SW480 (cell line): Measurements from ENCODE around the gene MED12L.
"Not testable (repeated sequence)": the region's sequence is repeated elsewhere in the genome, so short reads cannot be mapped to it uniquely, and the experiment has no call there.

Source experiments
- DNase-seq: peaks from one replicate; pipeline ENCODE4 v3.0.0-alpha.2; 2016; ENCODE audit warnings: low spot score

The MED12L gene

DNA sequence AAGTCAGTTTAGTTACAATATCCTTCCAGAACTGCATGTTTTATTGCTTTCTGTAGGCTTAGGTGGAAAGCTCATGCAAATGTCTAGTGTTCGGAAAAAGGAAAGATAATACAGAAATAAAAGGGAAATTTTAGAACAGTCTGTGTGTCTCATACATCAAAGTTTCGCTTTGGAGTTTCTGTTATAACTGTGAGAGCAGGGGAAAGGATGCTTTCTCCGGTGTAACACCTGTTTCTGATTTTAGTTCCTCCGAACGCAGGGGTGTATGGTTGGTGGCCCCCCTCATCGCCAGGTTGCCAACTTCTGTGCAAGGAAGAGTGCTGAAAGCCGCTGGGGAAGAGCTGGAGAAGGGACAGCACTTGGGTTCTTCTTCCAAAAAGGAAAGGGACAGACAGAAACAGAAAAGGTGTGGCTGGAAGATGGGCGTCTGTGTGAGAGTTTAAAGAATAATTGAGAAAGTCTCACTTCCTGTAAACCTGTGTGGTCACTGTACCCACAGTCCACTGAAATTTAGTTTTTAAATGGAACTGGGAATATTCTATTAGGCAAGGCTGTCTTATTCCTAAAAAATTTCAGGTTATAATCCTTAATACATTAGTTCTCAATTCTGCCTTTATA is 292.4 kb downstream of the MED12L start:
- DNase-seq: no peak

DNA sequence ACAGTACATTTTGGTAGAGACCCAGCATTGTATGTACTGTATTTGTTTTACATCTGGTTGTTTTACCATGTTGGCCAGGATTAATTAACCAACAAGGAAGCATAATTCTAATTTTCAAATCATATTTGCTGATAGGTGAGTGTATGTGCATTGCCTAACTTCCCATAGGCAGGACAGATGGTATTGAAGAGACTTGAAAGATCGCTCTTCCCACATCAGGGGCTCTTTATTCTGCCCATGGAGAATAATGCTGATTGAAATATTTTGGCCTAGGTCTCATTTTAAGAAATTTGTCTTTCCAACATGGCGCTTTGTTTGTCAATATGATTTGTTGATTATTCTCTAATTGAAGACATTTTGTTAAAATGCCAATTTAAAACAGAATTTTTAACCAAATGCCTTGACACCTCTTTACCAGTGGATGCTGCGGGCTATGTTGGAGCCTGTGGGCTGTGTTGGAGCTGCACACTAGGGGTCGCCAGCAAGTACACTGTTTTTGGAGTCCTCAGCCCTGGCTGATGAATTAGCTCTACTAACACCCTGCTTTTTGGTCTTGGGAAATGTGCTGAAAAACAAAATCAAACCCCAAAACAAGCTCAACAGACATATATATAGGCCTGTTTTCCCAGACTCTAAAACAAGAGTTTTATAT is 293.7 kb downstream of the MED12L start:
- no peak for DNase-seq

DNA sequence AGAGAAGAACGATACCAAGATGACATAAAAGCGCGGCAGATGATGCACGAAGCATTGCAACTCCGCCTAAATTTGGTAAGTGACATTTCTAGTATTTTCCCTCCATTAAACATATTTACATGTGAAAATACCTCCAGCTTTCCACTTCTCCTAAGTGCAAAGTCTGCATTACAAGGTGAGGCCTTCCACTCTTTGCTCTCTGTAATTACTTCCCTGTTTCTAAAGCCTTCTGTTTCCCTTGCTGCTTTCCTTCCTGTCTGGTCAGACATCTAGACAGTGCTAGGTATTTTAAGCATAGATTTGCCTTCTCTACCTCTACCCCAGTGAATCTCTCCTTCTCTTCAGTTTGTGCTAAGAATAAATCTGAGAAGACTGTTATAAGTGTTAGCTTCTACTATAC is 297.2 kb downstream of the MED12L start:
- no peak for DNase-seq

DNA sequence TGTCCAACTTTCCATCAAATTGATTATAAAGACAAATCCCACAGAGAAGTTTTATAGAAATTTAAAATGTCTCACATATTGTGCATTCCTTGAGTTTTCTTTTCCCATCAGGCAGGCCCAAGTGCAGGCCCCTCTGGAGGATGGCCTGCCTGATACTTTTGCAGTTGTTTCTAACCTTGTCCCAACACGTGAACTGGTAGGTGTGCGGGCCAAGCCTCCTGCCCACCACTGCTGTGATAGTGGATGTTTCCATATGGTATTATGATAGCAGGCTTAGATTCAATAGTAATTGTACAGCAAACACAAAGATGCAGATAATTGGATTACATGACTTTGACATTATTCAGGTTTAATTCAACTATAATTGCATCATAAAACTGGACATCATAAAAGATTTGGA is 297.6 kb downstream of the MED12L start:
- DNase-seq: no peak

DNA sequence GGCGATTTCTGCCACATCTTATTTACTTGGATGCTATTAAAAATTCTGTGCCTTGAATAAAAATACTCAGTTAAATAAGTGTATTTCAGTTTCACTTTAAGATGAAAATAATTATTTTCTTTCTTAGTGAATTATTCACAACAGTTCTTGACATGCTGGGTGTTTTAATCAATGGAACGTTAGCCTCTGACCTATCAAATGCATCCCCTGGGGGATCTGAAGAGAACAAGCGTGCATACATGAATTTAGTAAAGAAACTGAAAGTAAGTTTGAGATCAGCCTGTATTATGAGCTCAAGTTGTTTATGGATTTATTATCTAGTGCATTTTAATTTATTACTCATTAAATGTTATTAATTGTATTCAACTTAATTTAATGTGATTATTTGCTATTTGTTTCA is 298.5 kb downstream of the MED12L start:
- DNase-seq: no peak

DNA sequence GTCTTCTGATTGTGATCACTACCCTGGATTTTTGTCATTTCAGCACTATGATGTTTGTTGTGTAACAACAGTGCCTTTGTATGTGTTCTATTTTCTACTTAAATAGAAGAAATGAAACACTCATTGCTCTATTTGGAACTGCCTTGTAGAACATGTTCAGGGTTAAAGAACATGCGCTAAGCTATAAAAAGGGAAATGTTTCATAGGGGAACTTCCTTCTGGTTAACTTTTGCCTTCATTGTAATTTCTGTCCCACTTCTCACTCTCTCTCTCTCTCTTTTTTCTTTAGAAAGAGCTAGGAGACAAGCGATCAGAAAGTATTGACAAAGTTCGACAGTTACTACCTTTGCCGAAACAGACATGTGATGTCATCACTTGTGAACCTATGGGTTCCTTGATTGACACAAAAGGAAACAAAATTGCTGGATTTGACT is 299.3 kb downstream of the MED12L start, which contains the start of gene P2RY12:
TSS of gene P2RY12 (minus strand) at position 13 of the 434 bp plus-strand sequence. CDS start 45,908 bp downstream, outside the sequence.
- DNase-seq: no peak

DNA sequence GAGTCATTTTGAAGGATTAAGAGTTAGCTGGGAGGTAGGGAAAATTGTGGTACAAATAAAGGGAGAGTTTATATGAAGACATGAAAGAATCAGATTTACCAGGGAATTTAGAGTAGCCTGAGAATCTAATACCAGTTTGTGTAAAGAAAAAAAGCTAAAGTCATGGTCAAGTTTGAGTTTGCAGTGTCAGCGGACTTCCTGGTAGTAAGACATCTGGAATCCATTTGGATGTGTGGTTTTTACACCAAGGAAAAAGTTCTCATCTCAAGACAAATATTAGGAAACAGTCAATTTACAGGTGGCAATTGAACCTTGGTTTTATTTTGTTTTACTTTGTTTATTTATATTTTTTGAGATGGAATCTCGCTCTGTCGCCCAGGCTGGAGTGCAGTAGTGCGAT is 300.6 kb downstream of the MED12L start:
- no peak for DNase-seq

DNA sequence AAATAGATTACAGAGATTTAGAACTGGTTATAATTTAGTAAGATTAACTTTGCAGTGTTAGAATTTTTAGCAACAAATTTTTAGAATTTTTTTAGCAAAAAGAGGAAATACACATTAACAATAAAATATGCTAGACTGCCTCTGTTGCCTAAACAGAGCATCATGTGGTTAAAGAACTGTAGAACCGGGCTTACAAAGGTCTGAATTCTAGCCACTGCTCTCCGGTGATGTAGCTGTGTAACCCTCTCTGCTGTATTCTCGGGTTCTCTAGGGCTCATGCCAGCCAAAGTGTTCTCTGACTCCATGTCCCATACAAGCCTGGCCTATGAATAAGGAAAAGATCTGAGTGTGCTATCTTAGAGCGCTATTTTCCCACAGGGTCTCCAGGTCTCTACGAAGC is 302.0 kb downstream of the MED12L start:
- no peak for DNase-seq

DNA sequence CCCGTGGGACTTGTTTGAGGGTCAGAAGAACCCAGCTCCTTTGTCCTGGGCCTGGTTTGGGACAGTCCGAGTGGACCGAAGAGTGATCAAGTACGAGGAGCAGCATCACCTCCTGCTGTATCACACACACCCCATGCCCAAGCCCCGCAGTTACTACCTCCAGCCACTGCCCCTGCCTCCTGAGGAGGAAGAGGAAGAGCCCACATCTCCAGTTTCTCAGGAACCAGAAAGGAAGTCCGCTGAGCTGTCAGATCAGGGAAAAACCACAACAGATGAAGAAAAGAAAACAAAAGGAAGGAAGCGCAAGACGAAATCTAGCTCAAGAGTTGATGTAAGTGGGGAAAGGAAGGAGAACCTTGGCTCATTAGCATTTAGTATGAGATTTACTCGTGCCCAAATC is 302.4 kb downstream of the MED12L start:
- no peak for DNase-seq

DNA sequence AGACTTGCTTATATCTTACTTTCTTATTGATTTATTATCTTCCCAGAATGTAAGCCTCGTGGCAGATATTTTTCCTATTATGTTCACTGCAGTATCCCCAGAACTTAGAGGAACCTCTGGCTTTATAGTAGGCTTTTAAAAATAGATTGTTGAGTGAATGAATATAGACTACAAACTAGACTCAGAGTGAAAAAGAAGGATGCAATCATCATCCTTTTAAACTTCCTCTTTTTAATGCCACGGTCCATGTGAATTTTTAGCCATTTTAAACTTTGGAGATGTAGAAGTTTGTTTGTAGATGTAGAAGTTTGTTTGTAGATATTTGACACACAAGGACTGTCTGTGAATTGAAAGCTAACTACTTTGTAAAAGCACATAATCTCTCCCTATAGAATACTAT is 306.3 kb downstream of the MED12L start:
- DNase-seq: no peak

DNA sequence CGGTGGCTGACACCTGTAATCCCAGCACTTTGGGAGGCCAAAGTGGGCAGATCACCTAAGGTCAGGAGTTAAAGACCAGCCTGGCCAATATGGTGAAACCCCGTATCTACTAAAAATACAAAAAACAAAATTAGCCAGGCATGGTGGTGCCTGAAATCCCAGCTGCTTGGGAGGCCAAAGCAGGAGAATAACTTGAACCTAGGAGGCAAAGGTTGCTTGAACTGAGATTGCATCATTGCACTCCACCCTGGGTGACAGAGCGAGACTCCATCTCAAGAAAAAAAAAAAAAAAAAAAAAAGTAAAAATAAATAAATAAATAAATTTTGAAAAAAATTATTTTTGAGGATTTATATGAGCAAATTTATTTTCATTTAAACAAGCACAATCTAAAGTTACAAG is 306.7 kb downstream of the MED12L start:
- not testable (repeated sequence) for DNase-seq

DNA sequence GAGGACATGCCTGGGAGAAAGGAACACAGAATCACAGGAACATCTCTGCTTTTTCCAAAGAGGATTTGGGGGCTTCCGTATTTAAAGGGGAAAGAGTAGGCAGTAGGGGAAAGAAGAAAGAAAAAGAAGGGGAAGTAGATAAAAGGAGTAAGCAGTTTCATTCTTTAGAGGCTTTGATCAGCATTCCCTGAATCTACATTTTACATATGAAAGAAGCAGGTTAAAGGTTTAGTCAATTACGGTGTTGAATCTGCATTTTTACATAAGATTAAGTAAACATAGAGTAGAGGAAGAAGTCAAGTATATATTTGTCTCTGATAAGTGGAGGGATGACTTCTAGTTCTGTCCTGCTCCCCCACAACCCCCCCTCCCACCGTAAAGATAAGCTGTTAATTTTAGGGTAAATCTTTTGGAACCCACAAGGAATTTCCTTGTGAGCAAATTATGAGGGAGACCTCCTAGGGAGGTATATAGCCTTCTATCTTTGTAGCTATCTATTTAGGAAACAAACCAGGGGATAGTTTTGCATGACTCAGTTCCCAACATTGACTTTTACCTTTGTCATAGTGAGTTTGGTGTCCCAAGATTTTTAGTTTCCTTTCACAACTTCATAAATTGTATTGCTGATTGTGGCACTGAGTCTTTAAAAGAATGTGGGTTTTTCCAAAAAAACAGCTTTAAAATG is 307.8 kb downstream of the MED12L start:
- no peak for DNase-seq

DNA sequence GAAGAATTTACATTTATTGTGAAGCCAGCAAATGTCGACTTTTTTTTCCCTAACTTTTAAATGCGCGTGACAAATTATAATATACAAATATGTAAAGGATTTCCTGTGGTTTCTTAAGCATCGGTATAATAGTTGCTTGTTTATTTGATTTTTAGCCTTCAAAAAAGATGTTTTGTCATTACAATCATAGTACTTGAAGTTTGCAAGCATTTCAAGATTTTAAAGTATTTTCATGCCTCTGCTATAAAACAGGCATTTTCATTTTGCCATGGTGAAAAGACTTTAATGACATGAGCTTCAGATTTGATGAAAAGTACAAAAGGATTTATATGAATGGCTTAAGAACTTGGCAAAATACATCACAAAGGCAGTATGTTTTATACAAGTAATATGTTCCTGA is 308.5 kb downstream of the MED12L start:
- DNase-seq: no peak

DNA sequence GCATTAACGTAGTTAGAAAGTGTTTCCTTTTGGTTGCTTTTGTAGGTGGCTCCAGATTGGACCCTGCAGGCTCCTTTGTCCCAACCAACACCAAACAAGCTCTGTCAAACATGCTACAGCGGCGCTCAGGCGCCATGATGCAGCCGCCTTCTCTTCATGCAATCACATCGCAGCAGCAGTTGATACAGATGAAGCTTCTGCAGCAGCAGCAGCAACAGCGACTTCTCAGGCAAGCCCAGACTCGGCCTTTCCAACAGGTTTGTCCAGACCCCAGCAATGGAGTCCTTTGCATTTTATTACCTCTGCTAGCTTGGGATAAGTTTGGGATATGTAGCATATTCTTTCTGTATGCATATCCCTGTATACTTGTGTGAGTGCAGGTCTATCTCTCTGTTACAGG is 309.1 kb downstream of the MED12L start:
- DNase-seq: no peak

DNA sequence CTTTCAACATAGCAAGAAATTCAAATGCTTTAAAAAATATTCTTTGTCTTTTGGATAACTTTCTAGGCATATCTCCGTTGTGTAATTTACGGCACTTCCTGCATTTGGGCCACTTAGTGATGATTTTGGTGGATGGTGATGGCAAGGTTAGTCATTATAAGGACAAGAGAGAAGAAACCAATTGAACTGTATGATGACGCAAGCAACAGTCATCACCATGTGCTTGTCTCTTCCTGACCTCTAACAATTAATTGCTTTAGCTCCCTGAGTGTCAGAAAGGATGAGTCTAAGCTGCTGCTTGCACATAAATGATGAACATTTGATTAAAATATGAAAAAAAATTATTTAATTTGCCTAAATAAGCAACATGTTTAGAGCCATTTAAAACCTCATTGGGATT is 310.3 kb downstream of the MED12L start:
- DNase-seq: no peak

DNA sequence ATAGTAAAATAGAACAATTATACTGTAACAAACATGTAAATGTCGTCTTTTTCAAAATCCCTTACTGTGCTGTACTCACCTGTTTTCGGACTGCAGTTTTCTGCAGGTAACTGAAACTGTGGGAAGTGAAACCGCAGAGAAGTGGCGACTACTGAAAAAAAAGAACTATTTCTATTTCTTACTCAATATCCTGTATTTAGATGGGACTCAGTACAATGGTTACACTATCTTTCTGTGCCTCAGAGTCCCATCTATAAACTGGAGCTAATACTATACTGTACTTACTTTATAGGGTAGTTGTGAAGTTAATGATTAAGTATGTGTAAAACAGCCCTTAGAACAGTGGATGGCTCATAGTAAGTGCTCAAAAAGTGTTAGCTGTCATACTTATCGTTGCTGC is 313.4 kb downstream of the MED12L start:
- DNase-seq: no peak

DNA sequence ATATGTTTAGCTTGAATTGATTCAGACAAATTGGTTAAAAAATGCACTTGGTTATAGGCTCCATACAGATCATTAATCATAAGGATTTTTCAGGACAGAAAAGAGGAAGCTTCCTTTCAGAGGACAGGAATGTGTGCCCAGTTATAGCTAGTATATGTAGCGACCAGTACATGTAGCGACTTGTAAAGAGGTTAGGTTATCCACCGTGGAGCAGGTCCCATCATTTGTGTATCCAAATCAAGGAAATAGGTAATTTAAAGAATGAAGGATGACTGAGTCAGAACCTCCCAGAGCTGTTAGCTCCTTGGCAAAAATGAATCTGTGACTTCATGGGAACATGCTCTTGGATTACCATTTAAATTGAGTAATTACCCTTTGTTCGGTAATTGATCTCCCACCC is 314.9 kb downstream of the MED12L start:
- no peak for DNase-seq

DNA sequence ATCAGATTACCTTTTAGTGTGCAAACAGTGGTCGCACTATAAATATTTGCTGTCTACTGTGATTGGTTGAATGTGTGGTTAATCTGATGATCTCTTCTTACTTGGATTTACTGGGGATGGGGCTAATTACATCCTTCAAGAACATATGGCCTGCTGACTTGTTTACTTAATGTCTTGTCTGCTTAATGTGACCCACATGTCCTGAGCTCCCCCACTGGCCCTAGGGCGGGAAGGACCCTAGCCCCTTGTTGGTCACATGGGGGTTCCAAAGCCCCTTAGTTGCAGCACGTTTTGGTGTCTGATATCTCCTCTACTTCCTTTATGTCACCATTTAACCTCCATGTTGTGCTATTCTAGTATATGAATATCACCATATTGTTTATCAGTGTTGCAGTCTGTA is 316.9 kb downstream of the MED12L start:
- no peak for DNase-seq

DNA sequence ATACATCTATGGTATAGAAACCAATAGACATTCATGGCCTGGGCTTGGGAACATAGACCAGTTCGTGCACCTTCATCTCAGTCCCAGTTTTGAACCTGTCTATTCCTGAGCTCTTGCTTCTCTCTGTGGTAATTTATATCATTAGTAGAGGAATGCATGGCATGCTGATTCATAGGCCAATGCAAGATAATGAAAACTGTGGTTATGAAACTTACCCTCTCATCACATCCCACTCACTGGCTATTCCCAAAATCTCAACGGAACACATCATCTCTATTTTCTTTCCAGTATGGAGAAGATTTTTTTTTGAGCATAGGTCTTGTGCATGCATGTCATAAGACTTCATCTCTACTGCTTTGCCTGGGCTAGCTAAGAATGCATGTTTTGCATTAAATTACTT is 317.8 kb downstream of the MED12L start:
- no peak for DNase-seq

DNA sequence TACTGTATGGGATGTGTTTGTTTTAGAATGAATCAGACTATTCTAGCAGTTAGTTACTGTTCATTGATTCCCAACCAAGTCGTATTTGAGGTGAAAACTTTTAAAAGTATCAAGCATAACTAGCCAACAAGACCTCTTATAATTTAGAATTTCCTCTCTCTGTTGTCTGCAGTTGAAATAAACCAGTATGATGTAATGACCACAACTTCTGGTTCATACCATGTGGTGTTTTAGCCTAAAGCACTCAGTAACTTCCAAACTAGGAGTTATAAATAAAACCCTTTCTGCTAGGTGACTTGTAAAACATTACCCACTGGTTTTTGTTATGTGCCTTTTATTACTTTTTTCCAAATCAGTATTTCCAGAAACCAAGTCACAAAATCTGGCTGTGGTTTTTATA is 318.9 kb downstream of the MED12L start:
- no peak for DNase-seq

DNA sequence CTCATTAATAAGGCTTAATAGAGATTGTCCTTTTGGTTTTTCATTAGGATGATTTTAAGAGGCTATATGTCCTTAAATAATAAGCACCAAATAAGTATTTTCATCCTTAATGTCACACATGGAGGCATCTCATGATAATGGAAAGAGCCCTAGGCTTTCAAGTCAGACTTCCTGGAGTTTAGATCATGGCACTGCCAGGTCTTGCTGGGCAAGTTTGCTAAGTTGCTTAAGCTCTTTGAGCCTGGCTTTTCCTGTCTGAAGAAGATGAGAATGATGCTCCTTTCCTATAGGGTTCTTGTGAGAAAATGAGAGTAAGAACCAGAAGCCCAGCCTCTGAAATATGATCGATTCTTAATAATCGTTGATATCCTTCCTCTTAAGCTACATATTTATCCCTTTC is 322.5 kb downstream of the MED12L start:
- DNase-seq: no peak

DNA sequence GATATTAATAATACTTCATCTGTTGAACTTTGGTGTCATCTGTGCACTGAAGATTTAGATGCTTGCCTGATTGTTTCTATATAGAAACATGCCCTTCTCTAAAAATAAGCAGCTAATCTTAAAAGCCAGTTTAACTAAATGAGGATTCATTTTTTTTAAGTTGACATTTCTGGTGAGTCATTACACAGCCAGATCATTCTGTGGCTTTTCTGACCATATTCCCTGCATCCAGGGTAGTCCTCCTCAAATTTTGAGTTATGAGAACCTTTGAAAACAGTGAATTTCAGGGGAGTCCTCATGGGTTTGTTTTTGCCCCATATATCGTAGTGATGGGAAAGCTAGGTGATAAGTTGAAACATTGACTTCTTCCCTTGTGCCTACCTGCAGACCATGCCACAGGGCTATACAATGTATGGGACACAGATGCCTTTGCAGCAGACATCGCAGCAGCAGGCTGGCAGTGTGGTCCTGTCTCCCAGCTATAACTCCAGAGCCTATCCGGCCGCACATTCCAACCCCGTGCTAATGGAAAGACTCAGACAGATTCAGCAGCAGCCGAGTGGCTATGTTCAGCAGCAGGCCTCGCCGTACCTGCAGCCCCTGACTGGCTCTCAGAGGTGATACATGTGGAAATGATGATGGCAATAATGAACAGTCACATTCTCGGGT is 325.6 kb downstream of the MED12L start:
- DNase-seq: no peak

DNA sequence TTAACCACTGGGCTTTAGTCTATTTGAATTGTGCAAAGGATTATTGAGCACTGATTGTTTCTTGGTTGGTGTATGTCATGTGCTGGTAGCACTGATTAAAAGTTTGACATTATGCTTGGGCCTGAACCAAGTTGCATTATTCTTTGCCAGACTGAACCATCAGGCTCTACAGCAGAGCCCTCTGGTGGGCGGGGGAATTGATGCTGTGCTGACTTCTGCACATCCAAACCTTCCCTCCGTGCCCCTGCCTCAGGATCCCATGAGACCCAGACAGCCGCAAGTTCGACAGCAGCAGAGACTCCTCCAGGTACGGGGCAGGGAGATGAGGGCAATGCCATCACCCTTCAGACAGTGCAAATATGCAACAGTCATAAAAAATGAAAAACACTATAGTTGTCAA is 327.5 kb downstream of the MED12L start:
- no peak for DNase-seq
